GM18508 (cell line): ENCODE measurements around the gene SPINT2.

Experiments
- ATAC-seq: cut with Tn5 transposase; IDR thresholded peaks from one replicate; pipeline ENCODE4 v1.9.1; 2021; ENCODE audit warnings: moderate number of reproducible peaks; ENCODE audit not compliant: insufficient read depth, unreplicated experiment

Gene SPINT2

GRCh38 chr19:38289955-38290354, 25.6 kb downstream of the SPINT2 start:
- ATAC-seq = no peak

GRCh38 chr19:38290631-38291147, 26.3 kb downstream of the SPINT2 start:
- no peak for ATAC-seq

DNA sequence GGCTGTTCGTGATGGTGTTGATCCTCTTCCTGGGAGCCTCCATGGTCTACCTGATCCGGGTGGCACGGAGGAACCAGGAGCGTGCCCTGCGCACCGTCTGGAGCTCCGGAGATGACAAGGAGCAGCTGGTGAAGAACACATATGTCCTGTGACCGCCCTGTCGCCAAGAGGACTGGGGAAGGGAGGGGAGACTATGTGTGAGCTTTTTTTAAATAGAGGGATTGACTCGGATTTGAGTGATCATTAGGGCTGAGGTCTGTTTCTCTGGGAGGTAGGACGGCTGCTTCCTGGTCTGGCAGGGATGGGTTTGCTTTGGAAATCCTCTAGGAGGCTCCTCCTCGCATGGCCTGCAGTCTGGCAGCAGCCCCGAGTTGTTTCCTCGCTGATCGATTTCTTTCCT, 27.5 kb downstream of the SPINT2 start:
- no peak for ATAC-seq

DNA sequence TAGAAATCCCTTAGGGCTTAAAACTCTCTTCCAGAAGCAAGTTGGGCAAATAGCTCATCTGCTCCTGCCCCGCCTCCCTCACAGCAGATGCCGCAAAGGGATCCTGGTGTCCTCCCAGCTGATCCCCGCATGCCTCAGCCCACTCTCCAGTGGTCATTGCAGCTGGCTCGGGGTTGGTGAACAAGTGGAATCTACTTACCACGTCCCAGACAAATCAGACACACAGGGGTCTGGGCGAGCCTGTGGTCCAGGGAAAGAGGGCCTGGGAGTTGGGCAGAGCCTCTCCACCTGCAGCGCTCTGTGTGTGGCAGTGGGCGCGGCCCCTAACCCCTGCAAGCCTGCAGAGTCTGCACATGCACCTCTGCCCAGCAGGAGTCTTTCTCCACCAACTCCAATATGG, 28.9 kb downstream of the SPINT2 start:
- no peak for ATAC-seq

DNA sequence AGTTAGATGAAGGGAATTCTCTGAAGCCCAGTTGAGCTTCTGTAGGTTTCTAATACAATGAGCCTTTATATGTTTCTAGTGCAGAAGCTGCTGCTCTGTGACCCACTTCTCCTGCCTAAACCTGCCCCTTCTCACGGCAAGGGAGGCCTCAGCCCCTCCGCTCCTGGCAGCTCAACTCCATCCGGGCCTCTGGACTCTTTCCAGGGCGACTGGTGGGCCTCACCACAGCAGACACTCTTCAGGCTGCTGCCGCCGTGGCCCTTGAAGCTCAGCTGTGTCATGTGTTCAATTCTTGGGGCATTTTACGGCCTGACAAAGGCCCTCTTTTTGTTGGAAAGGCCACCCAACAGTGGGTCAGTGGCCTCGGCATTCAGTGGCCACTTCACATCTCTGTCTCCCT, 29.7 kb downstream of the SPINT2 start:
- no peak for ATAC-seq

- no peak for ATAC-seq
Measured at GRCh38 chr19:38298821-38299680, 34.7 kb downstream of the SPINT2 start.

DNA sequence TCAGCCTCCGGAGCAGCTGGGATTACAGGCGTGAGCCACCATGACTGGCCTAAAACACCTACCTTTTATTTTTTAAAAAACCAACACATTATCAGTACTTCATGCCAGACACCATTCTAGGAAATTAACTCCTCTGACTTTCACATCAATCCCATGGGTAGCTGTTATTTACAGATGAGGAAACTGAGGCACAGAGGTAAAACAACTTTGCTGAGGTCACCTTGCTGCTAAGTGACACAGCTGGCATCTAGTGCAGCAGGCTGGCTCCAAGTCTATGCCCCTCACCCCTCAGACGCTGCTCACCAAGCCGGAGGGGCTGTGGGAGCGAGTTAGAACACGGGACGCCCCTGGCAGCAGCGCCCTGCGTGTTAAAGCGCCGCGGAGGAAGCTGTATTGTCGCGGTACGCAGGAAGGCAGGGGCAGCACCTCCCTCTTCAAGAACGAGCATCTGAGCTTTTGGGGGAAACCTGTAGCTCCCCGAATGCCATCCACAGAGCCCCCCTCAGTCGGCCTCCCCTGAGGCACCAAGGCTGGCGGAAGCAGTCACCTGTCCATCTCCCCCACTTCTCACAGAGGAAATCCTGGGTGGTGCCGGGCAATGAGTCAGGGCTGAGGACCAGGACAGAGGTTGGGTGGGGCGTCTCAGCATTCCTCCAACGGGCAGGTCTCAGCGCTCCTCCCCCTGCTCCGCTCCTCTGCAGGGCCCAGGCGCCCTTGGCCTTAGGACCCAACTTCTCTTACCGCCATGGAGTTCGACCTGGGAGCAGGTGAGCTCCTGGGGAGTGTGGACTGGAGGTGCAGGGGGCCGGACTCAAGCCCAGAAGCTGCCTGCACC, 39.4 kb downstream of the SPINT2 start, which contains the start of gene C19orf33:
Gene C19orf33 (plus strand): TSS at position 735 of the 835 bp plus-strand sequence. CDS start 11 bp downstream, at position 746.
- ATAC-seq = no peak

GRCh38 chr19:38304352-38304865, 40.0 kb downstream of the SPINT2 start:
- no peak for ATAC-seq

DNA sequence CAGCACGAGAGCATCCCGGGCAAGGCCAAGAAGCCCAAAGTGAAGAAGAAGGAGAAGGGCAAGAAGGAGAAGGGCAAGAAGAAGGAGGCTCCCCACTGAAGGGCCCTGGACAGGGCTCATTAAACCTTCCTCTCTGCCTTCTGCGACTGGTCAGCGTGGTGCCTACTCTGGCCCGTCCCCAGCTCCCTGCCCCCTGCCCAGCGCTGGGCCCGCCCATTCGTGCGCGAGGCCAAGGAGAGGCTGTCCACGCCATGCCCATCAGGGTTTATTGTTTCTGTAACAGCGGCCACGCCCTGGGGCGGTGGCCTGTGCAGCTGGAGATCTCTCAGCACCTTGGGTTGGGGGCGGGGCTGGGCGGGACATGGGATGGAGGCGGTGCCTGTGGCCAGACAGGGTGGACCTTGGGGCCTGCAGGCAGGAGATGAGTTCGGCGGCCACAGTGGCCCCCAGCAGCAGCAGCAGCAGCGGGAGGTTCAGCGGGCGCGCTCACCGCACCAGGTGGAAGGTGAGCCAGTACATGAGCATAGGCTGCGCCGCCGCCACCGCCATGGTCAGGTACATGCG, 40.6 kb downstream of the SPINT2 start:
- ATAC-seq = no peak

DNA sequence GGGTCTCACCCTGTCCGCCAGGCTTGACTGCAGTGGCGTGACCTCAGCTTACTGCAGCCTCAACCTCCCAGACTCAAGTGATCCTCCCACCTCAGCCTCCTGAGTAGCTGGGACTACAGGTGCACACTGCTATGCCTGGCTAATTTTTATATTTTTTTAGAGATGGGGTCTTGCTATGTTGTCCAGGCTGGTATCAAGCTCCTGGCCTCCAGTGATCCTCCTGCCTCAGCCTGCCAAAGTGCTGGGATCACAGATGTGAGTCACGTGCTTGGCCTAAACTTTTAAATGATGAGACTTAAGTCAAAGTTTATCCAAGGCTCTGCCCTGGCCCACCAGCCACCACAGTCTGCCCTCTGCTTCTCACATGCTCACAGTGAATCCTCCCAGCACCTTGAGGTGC, 41.9 kb downstream of the SPINT2 start:
- no peak for ATAC-seq

- ATAC-seq = no peak
Measured at GRCh38 chr19:38307076-38307475, 42.7 kb downstream of the SPINT2 start.

- ATAC-seq = no peak
Measured at GRCh38 chr19:38307597-38307996, 43.2 kb downstream of the SPINT2 start.

DNA sequence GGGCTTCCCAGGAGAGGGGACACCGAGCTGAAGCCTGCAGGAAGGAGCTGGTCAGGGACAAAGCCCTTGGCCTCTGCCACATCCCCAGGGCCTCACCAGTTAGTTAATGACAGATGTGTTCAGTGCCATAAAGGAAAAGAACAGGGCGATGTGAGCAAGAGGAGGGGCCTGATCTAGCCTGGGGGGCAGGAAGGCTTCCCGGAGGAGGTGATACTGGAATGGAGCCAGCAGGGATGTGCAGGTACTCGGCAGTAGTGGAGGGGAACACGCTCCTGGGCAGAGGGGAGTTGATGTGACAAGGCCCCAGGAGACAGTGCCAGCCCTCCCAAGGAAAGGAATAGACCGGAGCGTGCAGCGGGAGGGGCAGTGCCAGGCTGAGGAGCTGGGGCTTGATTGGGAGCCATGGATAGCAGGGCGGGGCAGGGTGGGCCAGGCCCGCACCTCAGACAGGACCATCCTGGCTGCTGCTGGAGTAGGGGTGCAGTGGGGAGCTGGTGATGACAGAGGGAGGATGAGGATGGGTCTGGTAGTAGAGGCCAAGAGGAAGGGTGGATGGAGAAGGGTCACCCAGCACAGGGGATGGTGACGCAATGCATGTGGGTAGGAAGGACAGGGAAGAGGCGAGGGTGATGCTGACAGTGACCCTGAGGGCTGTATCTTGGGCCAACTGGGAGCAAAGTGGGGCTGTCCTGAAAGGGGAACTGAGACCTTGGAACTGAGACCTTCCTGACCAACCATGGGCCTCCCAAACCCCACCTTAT, 43.8 kb downstream of the SPINT2 start:
- no peak for ATAC-seq

GRCh38 chr19:38308926-38309614, 44.7 kb downstream of the SPINT2 start:
- no peak for ATAC-seq

GRCh38 chr19:38309615-38310278, 45.4 kb downstream of the SPINT2 start:
- no peak for ATAC-seq

GRCh38 chr19:38310279-38310670, 45.9 kb downstream of the SPINT2 start:
- no peak for ATAC-seq

DNA sequence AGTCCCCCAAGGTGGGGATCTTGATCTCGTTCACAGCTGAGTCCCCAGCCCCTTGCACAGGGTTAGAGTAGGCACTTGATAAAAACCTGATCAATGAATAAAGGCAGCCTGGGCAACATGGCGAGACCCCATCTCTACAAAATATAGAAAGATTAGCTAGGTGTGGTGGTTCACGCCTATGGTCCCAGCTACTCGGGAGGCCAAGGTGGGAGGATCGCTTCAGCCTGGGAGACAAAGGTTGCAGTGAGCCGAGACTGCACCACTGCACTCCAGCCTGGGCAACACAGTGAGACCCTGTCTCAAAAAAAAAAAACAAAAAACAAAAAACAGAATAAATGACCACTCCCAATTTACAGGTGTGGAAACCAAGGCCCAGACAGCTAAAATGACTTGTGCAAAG, 46.6 kb downstream of the SPINT2 start:
- ATAC-seq = no peak

- ATAC-seq = peak; percentile 56
Measured at GRCh38 chr19:38315657-38316476, 51.5 kb downstream of the SPINT2 start, which contains the start of gene YIF1B. Gene YIF1B (minus strand): TSS chr19:38315947. CDS start chr19:38315917, 30 bp downstream.
